Measurements from ENCODE around the gene OR10A2. TPM values are rescaled to one million over a fixed set of nuclear protein-coding genes. Genes with fewer than 3 reads are reported as not detected.

Gene OR10A2
- total RNA-seq, 1 experiment from 2014 or later = not detected

DNA sequence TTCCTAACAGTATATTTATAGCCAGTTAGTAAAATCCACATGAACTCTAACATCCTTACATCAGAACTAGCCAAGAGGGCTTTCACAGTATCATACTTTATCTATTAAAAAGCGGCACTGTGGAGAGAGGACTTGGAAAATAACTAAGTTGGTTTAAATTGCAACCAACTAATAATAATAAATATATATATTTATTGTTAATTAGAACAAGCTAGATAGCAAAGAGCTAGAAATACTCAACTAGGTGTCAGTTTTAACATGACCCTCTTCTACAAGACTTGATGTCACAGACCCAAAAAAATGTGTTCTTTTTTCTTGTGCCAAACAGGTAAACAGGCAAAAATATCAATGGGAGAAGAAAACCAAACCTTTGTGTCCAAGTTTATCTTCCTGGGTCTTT is 57.8 kb downstream of the OR10A2 start, which contains the start of gene OR2D3:
OR2D3 (plus strand) TSS at position 301 of the 400 bp plus-strand sequence; CDS start at position 301, 0 bp downstream.
- Histone ChIP-seq H4K91ac (ENCODE audit: insufficient read length, low read depth, low read length) (no peak within 1 kb of the TSS), H2AK5ac (ENCODE audit: insufficient read length, low read length) (no peak within 1 kb of the TSS), H3K4ac (ENCODE audit: low read depth, low read length) (no peak within 1 kb of the TSS), H3K27me3 (ENCODE audit: insufficient read depth, low read length) (no peaks in the 10 kb centered on the region), H2BK15ac (ENCODE audit: low read depth, low read length) (no peak within 1 kb of the TSS), H3K27ac (ENCODE audit: insufficient read length, low read depth, low read length) (no peak within 1 kb of the TSS), H3K14ac (ENCODE audit: insufficient read depth, low read length) (no peak within 1 kb of the TSS), H3K79me2 (ENCODE audit: insufficient read depth, low read length) (no peaks in the 10 kb centered on the region), H3K4me1 (ENCODE audit: insufficient read depth, low read length) (no peaks in the 10 kb centered on the region; the same call in 1 of the 2 replicates), H2AFZ (ENCODE audit: low read length) (no peak within 1 kb of the TSS), H4K5ac (ENCODE audit: insufficient read length, low read depth, low read length) (no peak within 1 kb of the TSS), H4K20me1 (ENCODE audit: control insufficient read depth, insufficient read depth, insufficient read length) (no peaks in the 10 kb centered on the region), H4K8ac (replicated peaks; ENCODE audit: insufficient read length, low read depth, low read length) (no peak within 1 kb of the TSS), H3K4me2 (ENCODE audit: insufficient read depth, insufficient read length, low read length) (no peak within 1 kb of the TSS), H2BK5ac (ENCODE audit: insufficient read length, low read length) (no peak within 1 kb of the TSS), H3K23me2 (ENCODE audit: insufficient read length, low read depth, low read length, poor library complexity, severe bottlenecking) (no peaks in the 10 kb centered on the region), H3K18ac (ENCODE audit: insufficient read length, low read depth, low read length) (no peak within 1 kb of the TSS), H3K9me3 (ENCODE audit: control insufficient read depth, low read depth, low read length) (no peaks in the 10 kb centered on the region), H2BK120ac (ENCODE audit: low read depth, low read length, poor library complexity, severe bottlenecking) (no peak within 1 kb of the TSS), H3K79me1 (ENCODE audit: insufficient read depth, low read depth, low read length, poor library complexity, severe bottlenecking) (no peaks in the 10 kb centered on the region), H2BK12ac (ENCODE audit: insufficient read length, low read depth, low read length) (no peak within 1 kb of the TSS), H2BK20ac (ENCODE audit: low read depth, low read length, poor library complexity, severe bottlenecking) (no peak within 1 kb of the TSS), H3K9ac (ENCODE audit: extremely low read depth, insufficient read length, low read length) (no peak within 1 kb of the TSS), H3K56ac (ENCODE audit: insufficient read length, low read depth, low read length) (no peak within 1 kb of the TSS), H3T11ph (ENCODE audit: low read length) (no peak within 1 kb of the TSS), H3K23ac (ENCODE audit: insufficient read length, low read depth, low read length) (no peak within 1 kb of the TSS)
- Mint-ChIP-seq H3K4me3 (no peak within 1 kb of the TSS), H3K4me1 (peaks cover 3% of the 10 kb centered on the region in 2 experiments), H3K9me3 (peaks cover 0 to 4% of the 10 kb centered on the region in 2 experiments; a peak in 1 of 5 replicates), H3K27ac (no peak within 1 kb of the TSS), H3K27me3 (ENCODE audit: low read depth) (no peaks in the 10 kb centered on the region), H3K36me3 (ENCODE audit: insufficient read depth in 1 of 3, low read depth in 3 of 3) (no peaks in the 10 kb centered on the region; a peak in 1 of 7 replicates)
- no CpG with 5 or more reads among the region's 1 CpG for WGBS (ENCODE audit: extremely low coverage, insufficient read length, low lambda C conversion rate)
- DNase-seq = no peak
- no peak for TF ChIP-seq CTCF (conservative IDR thresholded peaks at IDR 0.05)

Other genes starting within 250 kb of the OR10A2 start
- gene TPP1, start 243.6 kb upstream of the OR10A2 start, total RNA-seq (2021) = 37.2 and 37.5 TPM in 2 replicates
- gene DCHS1, start 207.2 kb upstream of the OR10A2 start, total RNA-seq (2021) = 12.2 and 12.5 TPM in 2 replicates
- gene MRPL17, start 179.7 kb upstream of the OR10A2 start, total RNA-seq (2021) = 75.5 and 85.3 TPM in 2 replicates
- gene OR2AG2, start 91.1 kb upstream of the OR10A2 start, total RNA-seq (2021) = 0.26 and 0.33 TPM in 2 replicates
- gene OR2AG1, start 80.0 kb upstream of the OR10A2 start, total RNA-seq (2021) = not detected in 2 replicates
- gene OR6A2, start 63.4 kb upstream of the OR10A2 start, total RNA-seq (2021) = 0.33 and 0.35 TPM in 2 replicates
- not detected in 2 replicates for gene OR10A5, start 17.4 kb upstream of the OR10A2 start, total RNA-seq (2021)
- not detected in 2 replicates for gene OR10A4, start 13.6 kb downstream of the OR10A2 start, total RNA-seq (2021)
- 0.26 and 0.79 TPM in 2 replicates for gene OR2D2, start 29.4 kb downstream of the OR10A2 start, total RNA-seq (2021)
- gene OR2D3, start 57.9 kb downstream of the OR10A2 start, total RNA-seq (2021) = not detected in 2 replicates
- gene ZNF215, start 63.4 kb downstream of the OR10A2 start, total RNA-seq (2021) = 18.0 and 18.2 TPM in 2 replicates
- gene ZNF214, start 157.3 kb downstream of the OR10A2 start, total RNA-seq (2021) = 4.0 and 5.0 TPM in 2 replicates
- gene NLRP14, start 157.4 kb downstream of the OR10A2 start, total RNA-seq (2021) = 0.07 TPM in 1 of 2 replicates, not detected in the other
- not detected in 2 replicates for gene RBMXL2, start 225.9 kb downstream of the OR10A2 start, total RNA-seq (2021)